HCT116 (cell line): ENCODE data around the gene RALGPS1. TPM values are rescaled to one million over a fixed set of nuclear protein-coding genes. Genes with fewer than 3 reads are reported as not detected.

Source experiments
- ATAC-seq: fragments of 200-7000 bp; cut with Tn5 transposase; 2 replicates; pipeline ENCODE4 v1.9.1; 2020; ENCODE audit warnings: mild to moderate bottlenecking, moderate library complexity
- BruUV-seq: library from RNA; stranded (reverse); fragments of 400-500 nt; replicated peaks from 2 replicates; lab custom pipeline; 2021; lab: Mats Ljungman, UMichigan
- CTCF ChIA-PET: fragments of 300-600 bp; sonication (Branson Sonifier 250); formaldehyde crosslinking; loops from one replicate; lab custom pipeline; 2021; ENCODE audit warnings: antibody characterized with exemption; lab: Charles Lee
- POLR2A ChIA-PET: fragments of 300-600, 350-600 bp; sonication (Branson Sonifier 250); formaldehyde crosslinking; loops from one replicate; lab custom pipeline; 2021; ENCODE audit warnings: antibody characterized with exemption; lab: Charles Lee
- RAD21 ChIA-PET, 2 experiments: fragments of 300-600 bp; sonication (Branson Sonifier 250); formaldehyde crosslinking; loops; one replicate each; lab custom pipeline; 2023; ENCODE audit warnings: low total read pairs in 2 of 2; ENCODE audit not compliant: uncharacterized antibody in 2 of 2, unreplicated experiment in 2 of 2, low non-redundant PET in 1 of 2; lab: Charles Lee
- DNase-seq: peaks from one replicate; pipeline ENCODE4 v3.0.0-alpha.2; 2010; ENCODE audit warnings: low read depth, low spot score
- H2AFZ ChIP-seq: fragments of 200-600 bp; shearing (Covaris generic), sonication (generic); 2 replicates; pipeline ENCODE4 v1.6.1; 2017; ENCODE audit warnings: low read depth, mixed run types, mixed read lengths, antibody characterized with exemption, low read length; ENCODE audit not compliant: poor library complexity, severe bottlenecking
- H3K27ac ChIP-seq: 2 replicates; pipeline ENCODE4 v1.5.1; 2012; ENCODE audit warnings: low read depth, low read length
- H3K27me3 ChIP-seq: fragments of 200-600 bp; sonication (generic); 2 replicates; pipeline ENCODE4 v1.6.1; 2016; ENCODE audit warnings: mixed run types, low read length, mixed read lengths; ENCODE audit not compliant: insufficient read depth
- H3K36me3 ChIP-seq, 2 experiments: fragments of 200-500 bp in 1 of 2; fragments of 200-600 bp in 1 of 2; sonication (Bioruptor generic) in 1 of 2; sonication (generic) in 1 of 2; 2 replicates each; pipeline versions ENCODE4 v1.5.1 to v1.6.1; 2014 to 2016; ENCODE audit warnings: low read length in 2 of 2, inconsistent platforms in 1 of 2, mixed read lengths in 1 of 2, mixed run types in 1 of 2; ENCODE audit not compliant: insufficient read depth in 2 of 2, control insufficient read depth in 1 of 2
- H3K4me1 ChIP-seq, 2 experiments: fragments of 200-600 bp in 1 of 2; sonication (generic) in 1 of 2; 2 replicates each; pipeline versions ENCODE4 v1.5.1 to v1.6.1; 2012 to 2017; ENCODE audit warnings: low read length in 2 of 2, inconsistent platforms in 1 of 2, mild to moderate bottlenecking in 1 of 2, mixed read lengths in 1 of 2, mixed run types in 1 of 2, moderate library complexity in 1 of 2; ENCODE audit not compliant: insufficient read depth in 2 of 2, control insufficient read depth in 1 of 2
- H3K4me2 ChIP-seq: fragments of 200-600 bp; sonication (generic); 2 replicates; pipeline ENCODE4 v1.6.1; 2017; ENCODE audit warnings: mixed run types, low read length, mixed read lengths
- H3K4me3 ChIP-seq, 2 experiments: fragments of 200-600 bp in 1 of 2; sonication (generic) in 1 of 2; replicated peaks in 1 of 2; 2 replicates each; pipeline ENCODE4 v1.5.1; 2011 to 2016; ENCODE audit warnings: low read length in 2 of 2, control low read depth in 1 of 2, low read depth in 1 of 2, mild to moderate bottlenecking in 1 of 2, mixed read lengths in 1 of 2, mixed run types in 1 of 2
- H3K79me2 ChIP-seq: fragments of 200-600 bp; sonication (generic); 2 replicates; pipeline ENCODE4 v1.6.1; 2017; ENCODE audit warnings: mild to moderate bottlenecking, mixed run types, low read length, moderate library complexity, mixed read lengths; ENCODE audit not compliant: insufficient read depth
- H3K9ac ChIP-seq: fragments of 200-600 bp; sonication (generic); 2 replicates; pipeline ENCODE4 v1.6.1; 2016; ENCODE audit warnings: low read length, mixed read lengths
- H3K9me2 ChIP-seq: fragments of 200-600 bp; sonication (generic), shearing (Covaris generic); 2 replicates; pipeline ENCODE4 v1.6.1; 2017; ENCODE audit warnings: mixed run types, mild to moderate bottlenecking, moderate library complexity; ENCODE audit not compliant: insufficient read depth
- H3K9me3 ChIP-seq, 2 experiments: fragments of 200-500 bp in 1 of 2; fragments of 200-600 bp in 1 of 2; sonication (Bioruptor generic) in 1 of 2; sonication (generic) in 1 of 2; 2 replicates each; pipeline ENCODE4 v1.6.1; 2014 to 2017; ENCODE audit warnings: low read length in 2 of 2, mixed read lengths in 2 of 2, inconsistent platforms in 1 of 2, low read depth in 1 of 2, mild to moderate bottlenecking in 1 of 2, mixed run types in 1 of 2, moderate library complexity in 1 of 2; ENCODE audit not compliant: control insufficient read depth in 1 of 2, insufficient read depth in 1 of 2
- H4K20me1 ChIP-seq: fragments of 200-600 bp; sonication (generic), shearing (Covaris generic); 2 replicates; pipeline ENCODE4 v1.6.1; 2017; ENCODE audit warnings: mixed run types, mild to moderate bottlenecking, moderate library complexity; ENCODE audit not compliant: insufficient read depth
- EGR1 ChIP-seq: IDR thresholded peaks from 2 replicates; pipeline ENCODE4 v1.6.1; 2012; ENCODE audit warnings: low read depth
- ELF1 ChIP-seq: IDR thresholded peaks from 2 replicates; pipeline ENCODE4 v1.6.1; 2012; ENCODE audit warnings: low read depth, borderline replicate concordance
- EZH2 ChIP-seq: fragments of 200-600 bp; sonication (generic); IDR thresholded peaks from 2 replicates; pipeline ENCODE4 v1.6.1; 2017; ENCODE audit warnings: antibody characterized with exemption, mixed run types
- EZH2phosphoT487 ChIP-seq: fragments of 200-600 bp; IDR thresholded peaks from 2 replicates; pipeline ENCODE4 v1.6.1; 2018; ENCODE audit warnings: antibody characterized with exemption, borderline replicate concordance
- FOSL1 ChIP-seq: IDR thresholded peaks from 2 replicates; pipeline ENCODE4 v1.6.1; 2012; ENCODE audit warnings: low read depth
- POLR2A ChIP-seq: IDR thresholded peaks from 2 replicates; pipeline ENCODE4 v1.7.0; 2011; ENCODE audit warnings: borderline replicate concordance; ENCODE audit not compliant: insufficient read depth, insufficient read length; ENCODE audit errors: extremely low read depth
- POLR2AphosphoS5 ChIP-seq: IDR thresholded peaks from 2 replicates; pipeline ENCODE4 v1.6.1; 2011; ENCODE audit warnings: mild to moderate bottlenecking, low read depth, low read length, moderate library complexity
- RAD21 ChIP-seq: IDR thresholded peaks from 2 replicates; pipeline ENCODE4 v1.6.1; 2012; ENCODE audit warnings: low read depth, mild to moderate bottlenecking
- SP1 ChIP-seq: IDR thresholded peaks from 2 replicates; pipeline ENCODE4 v1.6.1; 2012; ENCODE audit warnings: low read depth
- SRF ChIP-seq: IDR thresholded peaks from 2 replicates; pipeline ENCODE4 v1.6.1; 2012; ENCODE audit warnings: low read depth
- YY1 ChIP-seq: IDR thresholded peaks from 2 replicates; pipeline ENCODE4 v1.6.1; 2011; ENCODE audit warnings: low read length, low read depth, moderate library complexity, mild to moderate bottlenecking; ENCODE audit not compliant: insufficient replicate concordance; ENCODE audit errors: extremely low read depth
- ZNF274 ChIP-seq: fragments of 200-500 bp; sonication (Bioruptor generic); IDR thresholded peaks from 2 replicates; pipeline ENCODE4 v1.6.1; 2014; ENCODE audit warnings: mild to moderate bottlenecking, low read depth, low read length, inconsistent platforms
- intact Hi-C: fragments of 100-400 bp; cut with micrococcal nuclease; formaldehyde crosslinking; loops from 2 replicates; pipeline ENCODE4 v1.10.0; 2022
- total RNA-seq: library from RNA; stranded (reverse); gene quantifications from one replicate; pipeline ENCODE4 v1.2.1, GENCODE V29; 2021; ENCODE audit not compliant: unreplicated experiment
- TF ChIP-seq, protein P1 (sequence below): IDR thresholded peaks from 2 replicates; pipeline ENCODE4 v1.6.1; 2012

The RALGPS1 gene
- total RNA-seq, 1 experiment from 2014 or later, result 7.6 TPM

DNA sequence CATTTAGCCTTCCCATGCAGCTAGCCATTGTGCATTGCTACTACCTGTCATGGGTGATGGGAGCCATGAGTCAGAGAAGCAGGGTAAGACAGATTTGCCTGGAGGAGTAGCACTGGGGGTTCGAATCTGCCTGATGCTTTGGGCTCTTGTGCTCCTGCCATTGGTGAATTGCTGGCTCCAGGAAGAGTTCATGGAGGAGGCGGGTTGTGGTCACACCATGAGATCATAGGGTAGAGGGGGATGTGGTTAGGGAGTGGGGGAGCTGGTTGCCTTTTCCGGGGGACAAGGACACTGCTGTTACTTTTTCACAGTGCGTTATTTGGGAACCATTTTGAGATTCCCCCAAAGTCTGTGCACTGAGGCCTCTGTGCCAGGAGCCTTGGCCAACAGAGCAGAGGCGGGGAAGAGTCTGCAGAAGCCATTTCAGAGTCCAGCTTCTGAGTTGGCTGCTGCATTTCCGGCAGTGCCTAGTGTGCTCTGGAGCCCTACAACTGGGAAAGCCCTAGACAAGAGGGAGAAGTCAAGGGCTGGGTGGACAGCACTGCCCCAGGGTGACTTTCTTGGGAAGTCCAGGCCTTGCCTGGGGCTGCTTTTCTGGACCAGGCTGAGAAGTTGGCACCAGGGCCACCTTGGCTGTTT is 201.6 kb downstream of the RALGPS1 start (continued):
- TF ChIP-seq FOSL1, result no peak
- no peak for TF ChIP-seq ZNF274
- no peak for TF ChIP-seq YY1
- TF ChIP-seq SRF, result no peak
- TF ChIP-seq POLR2A, result no peak
- TF ChIP-seq, all 23 proteins: peak for 0

DNA sequence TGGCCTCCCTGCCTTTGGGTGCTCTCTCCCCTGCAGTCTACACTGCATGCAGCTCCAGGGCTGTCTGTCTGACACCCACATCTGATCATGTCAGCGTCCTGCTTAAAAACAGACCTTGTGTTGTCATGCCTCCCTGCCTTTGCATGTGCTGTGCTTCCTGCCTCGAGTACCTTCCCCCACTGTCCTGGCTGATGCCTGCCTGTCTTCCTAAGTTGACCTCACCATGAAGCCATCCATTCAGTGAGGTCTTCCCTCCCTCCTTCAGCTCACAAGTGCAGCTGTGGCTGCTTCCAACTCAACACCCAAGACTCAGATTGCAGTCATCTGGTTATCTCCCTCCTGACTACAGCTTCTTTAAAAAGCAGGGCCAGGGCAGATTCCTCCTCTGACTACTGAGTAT is 202.4 kb downstream of the RALGPS1 start:
- ATAC-seq, result no peak
- H3K9me3 ChIP-seq, result no peaks in the 10 kb centered on the region
- RAD21 ChIA-PET, result no interaction called here
- CTCF ChIA-PET, result no interaction called here
- no peak overlapping the region for H3K4me2 ChIP-seq
- BruUV-seq, result no TSS peak
- intact Hi-C loops, result no loop called here
- no peaks in the 10 kb centered on the region for H3K79me2 ChIP-seq
- no peaks in the 10 kb centered on the region for H3K27me3 ChIP-seq
- H3K9ac ChIP-seq, result no peak overlapping the region
- H2AFZ ChIP-seq, result no peak overlapping the region
- H3K9me2 ChIP-seq, result no peaks in the 10 kb centered on the region
- POLR2A ChIA-PET, result no interaction called here
- no peaks in the 10 kb centered on the region for H4K20me1 ChIP-seq
- TF ChIP-seq POLR2AphosphoS5 (no peak), RAD21 (no peak), ELF1 (no peak), EZH2phosphoT487 (no peak)
- H3K4me3 ChIP-seq, result no peak overlapping the region
- peaks cover 2 to 19% of the 10 kb centered on the region in 2 experiments; a peak in 1 of 4 replicates for H3K4me1 ChIP-seq
- H3K27ac ChIP-seq, result no peak overlapping the region
- DNase-seq, result no peak
- H3K36me3 ChIP-seq, result no peaks in the 10 kb centered on the region

DNA sequence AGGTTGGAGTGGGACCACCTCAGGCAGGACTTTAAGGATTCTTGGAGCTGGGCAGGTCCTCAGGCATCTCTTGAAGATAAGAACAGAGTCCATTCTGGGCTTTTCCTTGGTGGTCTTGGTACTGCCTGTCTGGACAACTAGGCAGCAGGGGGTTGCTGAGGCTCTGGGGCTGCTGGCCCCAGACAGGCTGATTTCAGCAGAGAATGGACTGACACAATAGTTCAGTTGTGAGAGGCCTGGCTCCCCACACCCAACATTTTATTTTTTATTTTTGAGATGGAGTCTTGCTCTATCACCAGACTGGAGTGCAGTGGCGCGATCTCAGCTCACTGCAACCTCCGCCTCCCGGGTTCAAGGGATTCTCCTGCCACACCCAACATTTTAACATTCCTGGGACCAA is 203.2 kb downstream of the RALGPS1 start:
- no TSS peak for BruUV-seq
- no peak overlapping the region for H3K4me2 ChIP-seq
- DNase-seq (no peak), ATAC-seq (no peak)
- TF ChIP-seq FOSL1, result no peak
- no peak for TF ChIP-seq SP1
- TF ChIP-seq, protein P1, sequence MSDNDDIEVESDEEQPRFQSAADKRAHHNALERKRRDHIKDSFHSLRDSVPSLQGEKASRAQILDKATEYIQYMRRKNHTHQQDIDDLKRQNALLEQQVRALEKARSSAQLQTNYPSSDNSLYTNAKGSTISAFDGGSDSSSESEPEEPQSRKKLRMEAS, result no peak
- TF ChIP-seq EZH2, result no peak
- no peak for TF ChIP-seq ZNF274
- no peak for TF ChIP-seq POLR2AphosphoS5
- no peak for TF ChIP-seq ELF1
- TF ChIP-seq EGR1, result no peak
- peaks cover under 1 to 10% of the 10 kb centered on the region in 2 experiments; a peak in 1 of 4 replicates for H3K4me1 ChIP-seq
- no peak overlapping the region for H3K27ac ChIP-seq
- no peaks in the 10 kb centered on the region for H3K9me2 ChIP-seq
- no peak overlapping the region for H2AFZ ChIP-seq
- ChIA-PET POLR2A (no interaction called here), CTCF (no interaction called here), RAD21 (no interaction called here)
- H3K79me2 ChIP-seq, result no peaks in the 10 kb centered on the region
- no peaks in the 10 kb centered on the region for H3K27me3 ChIP-seq
- no peaks in the 10 kb centered on the region for H3K9me3 ChIP-seq
- H3K36me3 ChIP-seq, result no peaks in the 10 kb centered on the region
- intact Hi-C loops, result no loop called here
- H3K4me3 ChIP-seq, result no peak overlapping the region
- H4K20me1 ChIP-seq, result no peaks in the 10 kb centered on the region
- no peak overlapping the region for H3K9ac ChIP-seq
